NCI-H510A (cell line): ENCODE results near the gene KDM5C.

Experiments used
- DNase-seq: peaks from one replicate; lab custom pipeline; 2025; lab: John Stamatoyannopoulos, UW

The KDM5C gene

DNA sequence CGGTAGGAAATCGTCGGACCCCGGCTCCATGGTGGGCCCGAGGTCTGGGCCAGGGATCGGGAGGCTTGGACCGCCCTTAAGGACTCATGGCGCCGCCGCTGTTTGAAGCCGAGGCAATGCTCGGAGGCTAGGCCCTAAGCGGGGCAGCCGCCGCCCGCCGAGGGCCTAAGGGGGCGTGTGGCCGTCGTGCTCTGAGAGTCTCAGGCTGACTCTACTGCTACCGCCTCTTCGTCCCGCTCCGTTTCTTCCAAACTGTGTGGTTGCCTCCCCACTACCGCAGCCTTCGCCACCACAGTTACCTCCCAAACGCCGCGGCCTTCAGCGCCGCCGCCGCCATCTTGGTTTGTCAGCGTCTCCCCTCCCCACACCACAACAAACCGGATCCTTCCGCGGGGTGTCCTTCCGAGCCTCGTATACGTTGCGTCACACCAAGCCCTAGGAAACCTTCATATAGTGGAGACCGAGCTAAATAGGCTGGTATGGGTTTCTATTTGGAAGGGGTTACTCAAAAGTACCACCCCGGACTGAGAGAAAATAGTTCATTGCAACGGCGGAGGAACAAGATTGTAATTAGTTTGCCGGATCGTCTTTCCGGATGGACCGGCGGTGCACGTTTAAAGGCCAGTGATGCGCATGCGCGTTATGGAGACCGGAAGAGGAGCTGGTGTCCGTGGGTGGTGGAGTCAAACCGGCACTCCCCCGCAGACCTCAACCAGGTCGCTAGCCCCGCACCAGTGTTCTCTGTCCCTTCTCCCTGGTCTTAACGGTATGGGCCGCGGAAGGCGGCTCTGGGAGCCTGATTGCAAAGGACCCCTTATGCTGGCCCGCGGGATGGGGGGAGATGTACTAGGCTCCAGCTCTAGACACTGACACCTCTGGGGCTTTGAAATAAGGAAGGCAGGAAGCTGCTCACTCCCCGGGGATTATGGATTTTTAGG is at the start of gene KDM5C:
Gene KDM5C, minus strand, starts transcription at position 348 of the 938 bp plus-strand sequence. Its CDS starts 318 bp downstream, at position 30.
- DNase-seq, result peak; percentile 86

DNA sequence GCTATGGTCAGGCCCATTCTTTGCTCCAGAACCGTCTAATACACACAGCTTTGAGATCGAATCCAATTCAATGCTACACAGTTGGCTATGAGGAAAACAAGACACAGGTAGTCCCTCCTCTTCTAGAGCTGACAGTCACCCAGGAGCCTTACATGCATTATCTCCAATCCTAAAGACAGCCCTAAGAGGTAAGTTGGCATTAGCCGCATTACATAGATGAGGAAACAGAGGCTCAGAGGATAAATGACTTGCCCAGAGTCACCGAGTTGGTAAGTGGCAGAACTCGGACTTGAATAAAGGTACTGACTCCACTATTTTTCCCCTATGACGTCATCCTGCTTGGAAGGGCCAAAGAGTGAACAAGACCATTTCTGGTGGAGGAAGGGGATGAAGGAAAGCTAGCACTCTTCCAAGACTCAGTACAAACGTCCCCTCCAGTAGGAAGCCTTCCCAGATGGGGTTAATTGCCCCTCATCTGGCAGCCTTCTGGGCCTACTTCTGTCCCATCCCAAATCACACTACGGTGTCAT is 47.9 kb upstream of the KDM5C start:
- DNase-seq, result no peak

DNA sequence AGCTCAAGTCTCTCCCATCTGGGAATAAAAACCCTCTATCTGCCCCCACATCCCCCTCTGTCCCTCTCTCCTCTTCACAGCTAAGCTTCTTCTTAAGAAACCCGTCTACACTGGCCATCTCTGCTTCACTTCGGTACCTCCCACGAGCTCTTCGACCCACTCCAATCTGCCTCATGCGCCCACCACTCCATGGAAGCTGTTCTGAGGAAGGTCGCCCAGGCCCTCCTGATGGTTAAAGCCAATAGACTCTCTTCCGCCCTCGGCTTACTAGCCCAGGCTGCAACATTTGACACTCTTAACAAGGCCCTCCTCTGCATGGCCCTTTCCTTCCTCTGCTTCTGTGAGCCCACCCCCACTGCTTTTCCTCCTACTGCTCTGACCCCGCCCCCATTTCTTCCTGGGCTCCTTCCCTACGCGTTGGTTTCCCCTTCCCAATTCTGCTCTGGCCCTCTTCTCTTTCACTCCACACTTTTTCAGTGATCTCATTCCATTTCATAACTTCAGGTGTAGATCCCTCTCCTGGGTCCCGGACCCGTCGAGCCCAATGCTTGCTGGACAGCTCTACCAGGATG is 44.6 kb upstream of the KDM5C start:
- no peak for DNase-seq

DNA sequence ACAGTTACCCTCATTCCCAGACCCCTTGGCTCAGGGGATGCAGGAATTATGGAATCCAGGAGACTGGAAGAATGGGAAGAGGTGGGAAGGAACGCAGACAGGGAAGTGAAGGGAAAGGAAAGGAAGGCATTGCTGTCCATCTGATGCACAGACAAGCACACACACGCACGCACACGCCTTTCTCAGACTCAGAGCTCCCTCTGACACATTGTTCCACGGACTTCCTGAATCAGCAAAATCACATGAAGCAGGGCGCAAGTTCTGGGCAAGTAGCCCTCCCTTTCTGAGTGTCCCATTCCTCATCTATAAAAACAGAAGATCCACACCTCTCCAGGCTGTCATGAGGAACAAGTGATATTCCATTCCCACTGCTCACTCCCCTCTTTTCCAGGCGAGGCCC is 43.2 kb upstream of the KDM5C start:
- no peak for DNase-seq

DNA sequence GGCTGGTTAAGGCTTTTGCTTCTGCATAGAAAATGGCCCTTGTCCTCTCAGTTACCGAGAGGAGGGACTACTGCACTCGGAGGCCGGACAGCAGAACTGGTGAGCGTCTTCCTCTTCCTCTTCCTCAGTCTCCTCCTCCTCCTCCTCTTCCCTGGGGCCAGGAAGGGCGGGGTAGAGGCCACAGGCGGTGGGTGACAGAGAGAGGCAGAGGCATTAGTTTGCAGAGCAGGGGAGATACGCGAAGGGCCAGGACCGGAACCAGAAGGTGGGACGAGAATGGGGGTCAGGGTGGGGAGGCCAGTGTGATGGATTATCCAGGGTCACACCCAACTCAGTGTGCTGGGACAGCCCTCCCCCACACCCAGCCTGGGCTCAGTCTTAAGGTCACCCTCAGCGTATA is 41.9 kb upstream of the KDM5C start:
- no peak for DNase-seq

DNA sequence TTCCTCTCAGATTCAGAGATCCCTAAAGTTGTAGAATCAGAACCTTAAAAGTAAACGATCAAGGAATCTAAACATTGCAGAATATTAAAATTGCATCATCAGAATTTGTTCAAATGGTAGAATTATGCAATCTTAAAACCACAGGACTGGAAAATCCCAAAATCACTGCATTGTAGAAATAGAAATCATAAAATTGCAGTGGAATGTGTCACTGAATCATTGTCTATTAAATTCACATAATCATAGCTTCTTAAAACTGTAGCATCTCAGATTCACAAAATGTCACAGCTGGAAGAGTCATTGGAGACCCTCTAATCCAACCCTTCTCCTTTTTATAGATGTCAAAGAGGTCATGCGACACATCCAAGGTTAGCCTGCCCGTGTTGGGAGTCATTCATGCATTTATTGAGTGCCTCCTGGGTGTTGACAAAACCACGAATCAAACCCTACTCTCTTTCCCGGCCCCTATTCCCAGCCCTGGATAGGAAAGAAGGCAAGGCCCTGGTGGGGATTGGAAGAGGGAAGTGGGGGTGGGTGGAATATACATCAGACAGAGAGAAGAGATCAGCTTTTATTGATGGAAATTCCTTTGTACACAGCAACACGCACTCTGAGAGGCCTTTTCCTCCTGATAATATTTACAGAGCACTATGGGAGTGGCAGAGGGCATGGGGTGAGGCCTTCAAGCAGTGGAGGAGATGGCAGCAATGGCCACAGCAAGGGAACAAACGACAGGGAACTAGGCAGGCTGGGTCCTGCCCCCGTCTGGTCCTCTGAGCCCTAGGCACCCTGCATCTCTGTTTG is 41.0 kb upstream of the KDM5C start:
- no peak for DNase-seq

DNA sequence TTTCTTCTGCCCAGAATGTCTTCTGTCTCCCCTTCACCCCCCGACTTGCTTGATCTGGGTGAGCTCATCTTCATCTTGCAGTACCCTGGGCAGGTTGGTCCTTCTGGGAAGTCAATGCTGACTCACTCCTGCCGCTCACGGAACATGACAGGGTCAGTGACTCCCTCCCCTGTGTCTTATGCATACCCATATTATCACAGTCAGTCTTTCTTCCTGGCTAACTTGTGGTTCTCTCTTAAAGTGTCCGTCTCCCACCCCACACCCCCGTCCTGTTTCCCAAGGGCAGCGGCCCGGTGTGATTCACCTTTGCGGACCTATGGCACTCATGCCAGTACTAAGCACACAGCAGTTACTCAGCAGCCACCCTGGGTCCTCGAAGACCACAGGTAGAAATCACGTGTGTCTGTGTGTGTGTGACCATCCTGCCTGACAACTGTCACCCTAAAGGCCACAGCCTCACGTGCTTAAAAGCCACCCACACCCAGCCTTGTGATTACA is 38.6 kb upstream of the KDM5C start:
- DNase-seq, result no peak

DNA sequence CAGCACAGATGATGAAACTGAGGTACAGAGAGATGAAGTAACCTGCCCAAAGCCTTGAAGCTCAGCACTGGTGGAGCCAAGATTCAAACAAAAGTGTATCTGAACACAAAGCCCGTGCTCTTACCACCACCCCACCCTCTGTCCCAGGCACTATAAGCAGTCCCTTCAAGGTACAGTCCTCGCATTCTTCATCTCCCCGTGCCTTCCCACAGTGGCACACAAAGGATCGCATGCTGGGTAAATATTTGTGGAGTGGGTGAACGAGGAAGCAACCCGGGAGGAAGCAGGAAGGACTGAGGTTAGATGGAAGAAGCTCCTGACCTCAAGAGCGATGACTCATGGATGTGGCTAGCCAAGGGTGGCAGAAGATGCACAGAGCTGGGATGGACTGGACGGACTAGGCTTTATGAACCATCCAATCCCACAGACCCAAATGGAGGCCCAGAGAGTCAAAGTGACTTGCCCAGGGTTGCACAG is 37.9 kb upstream of the KDM5C start:
- no peak for DNase-seq

DNA sequence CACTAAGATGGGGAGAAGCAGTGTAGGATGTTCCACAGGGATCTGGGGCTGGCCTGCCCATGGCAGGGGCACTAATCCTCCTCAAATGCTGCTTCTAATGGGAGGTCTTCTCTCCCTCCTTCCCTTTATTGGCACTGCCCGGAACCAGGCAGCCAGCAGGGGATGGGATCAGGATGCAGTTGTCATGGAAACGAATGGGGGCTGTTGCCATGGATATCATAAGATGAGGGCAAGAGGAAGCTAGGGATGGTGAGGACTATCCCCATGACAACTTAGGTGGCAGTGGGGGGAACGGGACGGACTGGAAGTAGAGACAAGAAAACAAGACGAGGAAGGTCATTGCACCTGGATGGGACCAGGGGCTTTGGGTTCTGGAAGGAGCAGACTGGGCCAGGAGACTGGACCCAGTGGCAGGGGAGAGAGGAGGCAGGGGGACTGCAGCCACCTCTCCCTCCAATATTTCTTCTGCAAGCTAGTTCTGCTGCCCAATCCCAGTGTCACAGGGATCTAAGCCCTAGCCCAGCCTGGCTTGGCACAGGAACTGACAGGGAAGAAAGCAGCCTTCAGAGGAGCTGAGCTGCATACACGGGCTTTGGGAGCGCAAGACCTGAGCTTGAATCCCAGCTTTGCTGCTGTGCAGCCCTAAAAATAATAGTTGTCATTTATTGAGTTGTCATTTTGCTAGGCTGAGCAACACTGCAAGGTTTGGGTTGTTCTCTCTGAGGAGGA is 37.3 kb upstream of the KDM5C start:
- DNase-seq, result no peak

DNA sequence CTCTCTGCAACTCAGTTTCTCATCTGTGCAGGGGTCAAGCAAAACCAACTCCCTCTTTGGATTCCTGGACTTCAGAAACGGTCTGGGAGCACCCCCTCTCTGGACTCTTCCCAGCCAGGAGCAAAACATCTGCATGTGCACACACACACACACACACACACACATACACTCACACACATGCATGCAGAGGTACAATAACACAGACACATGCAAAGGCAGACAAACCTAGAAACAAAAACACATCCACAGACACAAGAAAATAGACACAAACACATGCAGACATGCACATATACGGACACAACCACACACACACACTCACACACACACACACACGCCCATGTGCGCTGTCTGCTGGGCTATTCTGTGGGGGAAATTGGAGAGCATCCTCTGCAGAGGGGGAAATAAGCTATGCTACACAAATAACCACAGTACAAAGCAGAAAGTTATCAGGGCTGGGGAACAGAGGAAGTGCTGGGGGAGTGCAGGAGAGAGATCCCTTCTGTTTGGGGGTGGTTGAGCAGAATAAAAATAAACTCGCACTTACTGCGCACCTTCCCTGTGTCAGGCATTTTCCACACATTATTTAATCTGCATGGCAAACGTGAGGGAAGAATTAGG is 36.5 kb upstream of the KDM5C start:
- DNase-seq, result no peak

DNA sequence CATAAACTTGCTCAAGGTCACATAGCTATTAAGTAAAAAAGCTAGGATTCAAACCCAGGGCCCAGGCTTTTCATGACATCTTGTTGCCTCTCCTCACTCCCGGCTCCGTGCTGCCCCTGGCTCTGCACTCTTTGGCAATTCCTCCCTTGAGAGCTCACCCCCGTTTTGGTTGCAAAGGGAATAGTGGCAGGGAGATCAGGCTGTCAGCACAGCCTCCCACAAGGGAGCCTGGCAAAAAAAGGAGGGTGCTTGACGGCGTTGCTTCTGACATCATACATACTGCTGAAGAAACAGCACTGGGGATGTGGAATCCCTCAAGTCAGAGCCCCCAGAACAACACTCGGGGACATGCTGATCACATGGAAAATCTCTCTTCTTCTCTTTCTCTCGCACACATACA is 35.8 kb upstream of the KDM5C start:
- no peak for DNase-seq

DNA sequence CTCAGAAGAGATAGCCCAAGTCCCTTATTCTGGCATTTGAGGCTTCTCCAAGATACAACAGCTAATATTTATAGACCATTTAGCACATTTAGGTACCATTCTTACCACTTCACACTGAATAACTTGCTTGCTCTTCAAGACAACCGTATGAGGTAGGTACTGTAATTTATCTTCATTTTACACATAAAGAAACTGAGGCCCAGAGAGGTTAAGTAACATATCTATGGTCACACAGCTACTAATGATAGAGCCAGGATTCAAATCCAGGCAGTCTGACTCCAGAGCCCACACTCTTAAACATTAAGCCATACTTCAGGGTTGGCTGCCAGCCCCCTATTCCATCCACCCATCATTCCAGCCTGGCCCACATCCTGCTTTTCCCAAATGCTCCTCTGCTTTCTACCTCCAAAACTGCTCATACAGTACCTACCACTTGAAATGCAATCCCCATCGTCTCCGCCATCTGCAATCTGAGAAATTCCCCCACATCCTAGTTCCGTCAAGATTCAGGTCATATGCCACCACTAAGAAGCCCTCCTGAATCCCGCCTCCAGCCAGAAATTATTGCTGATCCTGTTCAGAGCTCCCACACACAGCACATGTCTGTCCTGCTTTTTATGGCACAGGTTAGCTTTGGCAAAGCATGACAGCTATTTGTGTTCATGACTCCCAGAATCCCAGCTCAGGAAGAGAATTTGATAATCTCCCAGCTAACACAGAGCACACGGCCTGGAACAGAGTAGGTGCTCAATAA is 32.8 kb upstream of the KDM5C start:
- DNase-seq, result no peak

DNA sequence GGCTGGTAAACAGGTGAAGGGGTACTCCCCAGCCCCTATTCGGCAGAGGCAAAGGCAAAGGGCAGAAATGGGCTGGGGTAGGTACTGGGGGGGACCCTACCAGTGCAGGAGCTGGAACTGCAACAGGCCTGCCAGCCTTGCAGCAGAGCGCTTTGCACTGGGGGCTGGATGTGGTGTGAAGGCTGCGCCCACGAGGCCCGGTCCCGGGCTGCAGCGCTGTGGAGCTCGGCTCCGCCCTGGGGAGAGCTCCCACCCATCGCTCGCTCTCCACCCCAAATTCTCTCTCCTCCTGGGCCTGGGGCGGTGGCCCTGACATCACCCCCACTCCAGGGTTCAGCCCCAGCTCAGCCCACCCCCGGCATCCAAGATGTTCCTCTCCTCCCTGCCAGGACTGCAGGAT is 32.2 kb upstream of the KDM5C start:
- no peak for DNase-seq

DNA sequence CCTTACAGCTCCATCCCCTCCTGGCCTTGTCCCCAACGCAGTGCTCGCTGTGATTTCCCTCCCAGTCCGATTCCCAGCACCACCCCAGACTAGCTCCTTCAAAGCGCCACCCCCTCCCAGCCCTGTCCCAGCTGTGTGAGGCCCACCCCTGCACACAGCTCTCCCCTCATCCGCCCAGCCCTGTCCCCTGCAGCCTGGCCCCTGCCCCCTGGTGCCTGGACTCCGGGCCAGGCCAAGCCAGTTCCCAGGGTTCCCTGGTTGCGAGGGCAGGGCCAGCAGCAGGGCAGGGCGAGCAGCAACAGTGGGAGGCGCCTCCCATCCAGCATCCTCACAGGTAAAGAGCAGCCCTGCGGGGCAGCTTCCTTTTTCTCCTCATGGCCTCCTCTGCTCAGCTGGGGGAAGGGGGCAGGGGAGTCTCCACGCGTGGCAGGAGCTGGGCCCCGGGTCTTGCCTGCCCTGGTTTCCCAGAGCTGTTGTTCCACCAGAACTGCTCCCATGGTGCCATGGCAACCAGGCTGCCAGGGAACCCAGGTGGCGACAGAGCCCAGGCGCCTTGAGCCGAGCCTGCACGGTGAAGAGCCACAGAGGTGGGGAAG is 31.5 kb upstream of the KDM5C start:
- no peak for DNase-seq

DNA sequence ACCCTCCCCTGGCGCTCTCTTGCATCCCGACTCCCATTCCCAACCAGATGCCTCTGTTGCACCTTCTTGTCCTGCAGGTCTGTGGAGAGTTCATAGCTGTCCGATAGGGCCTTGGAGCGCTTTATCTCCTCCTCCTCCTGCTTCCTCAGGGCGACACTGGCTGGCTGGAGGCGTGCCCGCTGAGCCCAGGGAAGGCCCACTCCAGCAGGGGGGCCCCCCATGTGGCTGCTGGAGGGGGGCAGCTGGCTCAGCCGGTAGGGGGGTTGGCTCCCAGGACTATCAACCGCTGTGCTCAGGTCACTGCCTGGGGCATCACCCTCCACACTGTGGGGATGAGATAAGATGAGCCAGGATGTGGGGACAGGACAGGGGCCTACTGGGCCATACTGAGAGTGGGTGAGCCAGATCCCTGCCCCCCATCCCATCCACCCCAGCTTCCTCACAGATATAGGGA is 30.8 kb upstream of the KDM5C start:
- DNase-seq, result no peak

DNA sequence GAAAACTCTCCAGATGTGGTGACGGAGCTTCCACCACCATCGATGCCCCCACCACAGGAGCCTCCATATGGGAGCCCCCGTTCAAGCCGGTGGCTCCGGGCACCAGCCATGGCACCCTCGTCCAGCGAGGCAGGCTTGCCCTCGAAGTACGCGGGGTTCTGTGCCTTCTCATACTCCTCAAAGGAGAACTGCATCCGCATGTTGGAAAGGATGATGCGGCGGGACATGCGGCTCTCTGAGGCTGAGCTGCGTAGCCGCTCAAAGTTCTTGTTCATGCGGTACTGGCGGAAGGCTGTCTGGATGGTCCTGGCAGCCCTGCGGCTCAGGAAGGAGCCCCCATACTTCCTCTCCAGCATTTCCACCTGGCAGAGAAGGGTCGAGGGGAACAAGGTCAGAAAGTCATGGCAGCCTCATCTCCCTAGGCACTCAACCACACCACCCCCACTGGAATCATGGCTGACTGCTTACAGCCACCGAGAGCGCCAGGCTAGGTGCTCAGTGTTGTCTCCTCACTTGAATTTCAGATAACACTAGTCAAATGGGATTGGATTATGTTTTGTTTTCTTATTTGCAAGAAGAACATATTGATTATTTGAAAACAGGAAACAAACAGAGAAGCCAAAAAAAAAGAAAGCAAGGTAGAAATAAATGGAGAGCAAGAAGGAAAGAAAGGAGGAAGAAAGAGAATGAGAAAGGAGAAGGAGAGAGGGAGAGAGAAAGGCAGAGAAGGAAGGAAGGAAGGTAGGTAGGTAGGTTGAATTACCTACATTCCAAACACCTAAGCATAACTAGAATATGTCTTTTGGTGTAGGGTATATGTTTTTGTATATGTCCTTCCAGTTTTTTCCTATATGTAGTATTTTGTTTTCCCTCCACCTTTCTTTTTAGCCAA is 29.8 kb upstream of the KDM5C start:
- no peak for DNase-seq

DNA sequence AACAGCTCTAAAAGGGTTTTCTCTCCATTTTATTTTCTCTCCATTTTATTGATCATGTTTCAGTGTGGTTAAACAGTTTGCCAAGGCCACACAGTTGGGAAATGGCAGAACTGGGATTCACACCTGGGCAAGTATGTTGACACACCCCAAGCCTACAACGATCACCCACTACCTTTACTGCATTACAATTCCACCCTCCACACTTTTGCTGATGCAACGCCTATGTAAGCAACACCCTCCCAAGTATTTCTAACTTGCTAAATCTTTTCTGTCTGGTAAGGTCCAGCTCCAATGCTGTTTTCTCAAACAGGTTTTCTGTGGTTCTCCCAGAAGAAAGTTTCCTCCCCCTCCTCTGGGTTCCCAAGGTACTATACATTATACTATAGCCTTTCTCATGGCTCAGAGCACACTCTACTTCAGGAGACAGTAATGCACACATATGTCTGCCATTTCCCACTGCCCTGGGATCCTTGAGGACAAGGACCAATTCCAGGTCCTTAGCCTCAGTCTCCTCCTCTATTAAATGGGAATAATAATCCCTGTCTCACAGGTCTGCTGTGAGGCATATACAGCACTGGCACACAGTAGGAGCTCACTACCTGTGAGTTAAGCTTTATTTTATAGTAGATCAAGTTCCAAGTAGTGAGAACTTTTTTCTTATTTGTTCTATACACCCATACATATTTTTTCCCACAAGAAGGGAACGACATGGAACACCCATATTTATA is 28.4 kb upstream of the KDM5C start:
- DNase-seq, result no peak

DNA sequence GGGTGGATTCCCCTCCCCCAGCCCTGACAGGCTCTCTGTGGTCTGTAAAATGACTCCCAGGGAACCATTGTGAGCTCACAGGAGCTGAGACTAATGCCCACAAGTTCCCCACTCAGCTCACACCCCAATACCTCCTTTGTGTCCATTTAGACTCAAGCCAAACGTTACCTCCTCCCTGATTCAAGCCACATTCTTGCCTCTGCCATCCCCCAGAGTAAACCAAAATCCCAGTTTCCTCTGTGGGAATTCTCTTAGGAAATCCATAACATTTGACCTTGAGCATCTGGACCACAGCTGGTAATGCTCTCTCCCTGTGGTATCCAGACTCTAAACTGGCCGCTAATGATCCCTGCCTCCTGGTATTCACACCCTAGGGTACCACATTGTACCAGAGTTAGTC is 26.3 kb upstream of the KDM5C start:
- no peak for DNase-seq
